Measurements from ENCODE around the gene DIP2A. TPM values are rescaled to one million over a fixed set of nuclear protein-coding genes. Genes with fewer than 3 reads are reported as not detected.
A peak's percentile ranks its signal among the peaks of the same experiment; 100 is the strongest.
"Not testable (repeated sequence)": the region's sequence is repeated elsewhere in the genome, so short reads cannot be mapped to it uniquely, and the experiment has no call there.

The DIP2A gene
- total RNA-seq, 4 donors from 2014 or later, result 42.3 to 141 (median 52.8) TPM

DNA sequence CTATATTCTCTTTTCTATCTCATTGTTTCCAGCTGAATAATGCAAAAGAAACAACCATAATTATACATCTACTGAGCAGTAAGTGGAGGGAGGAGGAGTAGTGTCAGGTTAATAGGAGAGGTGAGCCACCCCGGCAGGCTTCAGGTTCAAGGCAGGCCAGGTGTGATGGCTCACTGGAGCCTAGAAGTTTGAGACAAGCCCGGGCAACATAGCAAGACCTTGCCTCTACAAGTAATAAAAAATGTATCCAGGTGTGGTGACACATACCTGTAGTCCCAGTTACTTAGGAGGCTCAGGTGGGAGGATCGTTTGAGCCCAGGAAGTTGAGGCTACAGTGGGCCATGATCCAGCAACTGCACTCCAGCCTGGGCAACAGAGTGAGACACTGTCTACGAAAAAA is 1.9 kb upstream of the DIP2A start:
- H3K4me1 ChIP-seq, result peaks cover 46% of the 10 kb centered on the region

DNA sequence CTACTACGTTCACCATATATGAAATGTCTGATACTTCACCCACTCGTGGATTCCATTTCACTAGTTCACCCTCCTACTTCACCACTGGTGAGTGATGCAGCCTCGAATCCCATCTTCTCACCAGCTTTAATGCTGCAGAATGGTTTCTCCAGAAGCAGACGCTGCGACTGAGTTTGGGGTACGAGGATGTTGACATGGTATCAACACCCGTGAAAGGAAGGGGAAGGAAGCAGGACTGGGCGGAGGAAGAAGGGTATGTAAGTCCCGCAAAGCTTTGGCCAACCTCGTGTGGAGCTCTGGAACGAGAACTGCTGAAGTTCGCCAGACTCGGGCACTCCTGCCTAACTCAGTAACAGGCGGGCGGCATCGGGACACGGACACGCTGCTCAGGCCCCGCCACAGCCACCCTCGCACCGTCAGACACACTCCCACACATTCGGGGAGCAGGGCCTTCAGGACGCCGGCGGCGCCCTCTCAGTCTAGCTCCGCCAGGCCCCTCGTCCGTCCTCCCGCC is 833 bp upstream of the DIP2A start:
- Histone ChIP-seq H3K4me1 (peaks cover 46% of the 10 kb centered on the region), H3K4me3 (peak overlapping the region; percentile 96), H3K27me3 (no peaks in the 10 kb centered on the region), H3K27ac (peak overlapping the region; percentile 93), H3K9me3 (no peaks in the 10 kb centered on the region), H3K36me3 (no peaks in the 10 kb centered on the region)
- TF ChIP-seq POLR2AphosphoS5 (IDR thresholded peaks at IDR 0.05), result no peak
- TF ChIP-seq POLR2A (IDR thresholded peaks at IDR 0.05), result no peak
- TF ChIP-seq, protein P1, sequence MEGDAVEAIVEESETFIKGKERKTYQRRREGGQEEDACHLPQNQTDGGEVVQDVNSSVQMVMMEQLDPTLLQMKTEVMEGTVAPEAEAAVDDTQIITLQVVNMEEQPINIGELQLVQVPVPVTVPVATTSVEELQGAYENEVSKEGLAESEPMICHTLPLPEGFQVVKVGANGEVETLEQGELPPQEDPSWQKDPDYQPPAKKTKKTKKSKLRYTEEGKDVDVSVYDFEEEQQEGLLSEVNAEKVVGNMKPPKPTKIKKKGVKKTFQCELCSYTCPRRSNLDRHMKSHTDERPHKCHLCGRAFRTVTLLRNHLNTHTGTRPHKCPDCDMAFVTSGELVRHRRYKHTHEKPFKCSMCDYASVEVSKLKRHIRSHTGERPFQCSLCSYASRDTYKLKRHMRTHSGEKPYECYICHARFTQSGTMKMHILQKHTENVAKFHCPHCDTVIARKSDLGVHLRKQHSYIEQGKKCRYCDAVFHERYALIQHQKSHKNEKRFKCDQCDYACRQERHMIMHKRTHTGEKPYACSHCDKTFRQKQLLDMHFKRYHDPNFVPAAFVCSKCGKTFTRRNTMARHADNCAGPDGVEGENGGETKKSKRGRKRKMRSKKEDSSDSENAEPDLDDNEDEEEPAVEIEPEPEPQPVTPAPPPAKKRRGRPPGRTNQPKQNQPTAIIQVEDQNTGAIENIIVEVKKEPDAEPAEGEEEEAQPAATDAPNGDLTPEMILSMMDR (IDR thresholded peaks at IDR 0.05), result no peak
- no peak for TF ChIP-seq EP300 (IDR thresholded peaks at IDR 0.05)
- 2% methylated on average over 12 of the region's 30 CpGs for WGBS
- DNase-seq (ENCODE audit: low spot score in 2 of 2), result peak in 1 of 2 donors; percentile 81

More for the DNA sequence above, 1.9 kb upstream of the DIP2A start:
- no peaks in the 10 kb centered on the region for H3K36me3 ChIP-seq
- DNase-seq (ENCODE audit: low spot score in 2 of 2), result peak in 1 of 2 donors; percentile 53
- no peak for TF ChIP-seq POLR2A (IDR thresholded peaks at IDR 0.05)
- TF ChIP-seq POLR2AphosphoS5 (IDR thresholded peaks at IDR 0.05), result no peak
- no peak for TF ChIP-seq EP300 (IDR thresholded peaks at IDR 0.05)
- TF ChIP-seq, protein P1 (IDR thresholded peaks at IDR 0.05), result no peak
- WGBS, result 60% methylated on average over 4 of the region's 4 CpGs
- no peaks in the 10 kb centered on the region for H3K27me3 ChIP-seq
- no peak overlapping the region for H3K27ac ChIP-seq
- H3K9me3 ChIP-seq, result no peaks in the 10 kb centered on the region
- no peak overlapping the region for H3K4me3 ChIP-seq

DNA sequence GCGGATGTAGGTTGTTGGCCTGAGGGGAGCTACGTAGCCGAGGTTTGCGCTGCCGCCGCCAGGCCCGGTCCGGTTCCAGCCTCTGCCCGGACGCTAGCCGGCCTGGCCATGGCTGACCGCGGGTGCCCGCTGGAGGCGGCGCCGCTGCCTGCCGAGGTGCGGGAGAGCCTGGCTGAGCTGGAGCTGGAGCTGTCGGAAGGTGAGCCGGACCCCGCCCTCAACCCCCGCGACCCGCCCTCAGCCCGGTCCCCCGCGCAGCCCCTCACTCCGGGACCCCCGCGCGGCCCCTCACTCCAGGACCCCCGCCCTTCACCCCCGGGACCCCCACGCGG is 299 bp downstream of the DIP2A start:
- Histone ChIP-seq H3K4me1 (peaks cover 46% of the 10 kb centered on the region), H3K9me3 (no peaks in the 10 kb centered on the region), H3K27me3 (no peaks in the 10 kb centered on the region), H3K36me3 (peaks cover 3% of the 10 kb centered on the region), H3K27ac (peak overlapping the region; percentile 93), H3K4me3 (peak overlapping the region; percentile 96)
- no peak for DNase-seq (ENCODE audit: low spot score in 2 of 2)
- no peak for TF ChIP-seq EP300 (IDR thresholded peaks at IDR 0.05)
- peak in 1 of 3 donors; percentile 13 for TF ChIP-seq POLR2AphosphoS5 (IDR thresholded peaks at IDR 0.05)
- WGBS, result 0% methylated on average over 1 of the region's 36 CpGs

DNA sequence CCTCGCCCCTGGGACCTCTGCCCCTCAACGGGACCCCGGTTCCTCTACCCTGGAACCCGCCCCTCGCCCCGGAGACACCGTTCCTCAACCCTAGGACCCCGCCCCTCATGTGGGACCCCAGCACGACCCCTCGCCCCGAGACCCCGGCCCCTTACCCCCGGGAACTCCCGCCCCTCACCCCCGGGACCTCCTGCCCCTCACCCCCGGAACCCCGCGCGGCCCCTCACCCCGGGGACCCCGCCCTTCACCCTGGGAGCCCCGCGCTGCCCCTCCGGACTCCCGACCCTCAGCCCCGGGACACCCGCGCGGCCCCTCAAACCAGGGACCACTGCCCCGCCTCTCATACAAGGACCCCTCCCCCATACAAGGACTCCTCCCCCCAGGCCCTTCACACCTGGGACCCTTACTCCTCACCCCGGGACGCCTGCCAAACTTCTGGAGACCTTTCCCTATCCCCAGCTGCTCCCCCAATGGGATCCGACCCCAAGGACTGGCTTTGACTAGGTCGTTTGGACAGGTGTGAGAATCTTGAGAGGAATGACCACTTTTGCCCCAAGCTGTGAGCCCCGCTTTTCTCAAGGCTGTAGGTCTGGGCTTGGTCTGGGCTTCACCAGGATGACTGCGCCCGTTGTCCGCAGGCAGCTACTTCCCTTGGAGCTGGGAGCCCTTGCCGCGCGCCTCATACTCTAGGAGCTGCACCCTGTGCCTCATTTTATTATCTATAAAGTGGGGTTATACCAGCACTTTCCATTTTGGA is 843 bp downstream of the DIP2A start:
- Histone ChIP-seq H3K27me3 (no peaks in the 10 kb centered on the region), H3K4me3 (peak overlapping the region; percentile 96), H3K36me3 (peaks cover 4% of the 10 kb centered on the region), H3K4me1 (peaks cover 46% of the 10 kb centered on the region), H3K9me3 (no peaks in the 10 kb centered on the region), H3K27ac (peak overlapping the region; percentile 93)
- TF ChIP-seq POLR2AphosphoS5 (IDR thresholded peaks at IDR 0.05) (no peak), POLR2A (IDR thresholded peaks at IDR 0.05) (no peak), EP300 (IDR thresholded peaks at IDR 0.05) (no peak)
- TF ChIP-seq, protein P1 (IDR thresholded peaks at IDR 0.05), result no peak
- DNase-seq (ENCODE audit: low spot score in 2 of 2), result peak in 1 of 2 donors; percentile 82
- WGBS, result 2% methylated on average over 10 of the region's 41 CpGs

DNA sequence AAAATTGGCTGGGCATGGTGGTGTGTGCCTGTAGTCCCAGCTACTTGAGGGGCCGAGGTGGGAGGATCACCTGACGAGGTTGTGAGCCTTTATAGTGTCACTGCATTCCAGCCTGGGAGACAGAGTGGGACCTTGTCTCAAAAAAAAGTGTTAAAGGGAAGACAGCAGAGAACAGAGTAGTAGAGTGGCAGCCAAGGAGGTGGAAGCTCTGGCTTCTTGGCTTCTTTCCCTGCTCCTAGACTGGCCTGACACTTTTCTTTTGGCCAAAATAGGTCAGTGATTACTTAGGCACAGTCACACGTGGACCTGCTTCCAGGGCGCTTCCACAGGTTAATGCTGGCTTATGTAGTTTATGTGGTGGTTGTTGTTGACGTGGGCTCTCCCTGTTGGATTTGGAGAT is 3.2 kb downstream of the DIP2A start:
- Histone ChIP-seq H3K27ac (no peak overlapping the region), H3K36me3 (peaks cover 4% of the 10 kb centered on the region), H3K9me3 (no peaks in the 10 kb centered on the region), H3K4me3 (no peak overlapping the region), H3K27me3 (no peaks in the 10 kb centered on the region), H3K4me1 (peaks cover 26% of the 10 kb centered on the region)
- 76% methylated on average over 5 of the region's 5 CpGs for WGBS
- no peak for DNase-seq (ENCODE audit: low spot score in 2 of 2)
- TF ChIP-seq POLR2A (IDR thresholded peaks at IDR 0.05) (no peak), EP300 (IDR thresholded peaks at IDR 0.05) (no peak), POLR2AphosphoS5 (IDR thresholded peaks at IDR 0.05) (no peak)
- TF ChIP-seq, protein P1 (IDR thresholded peaks at IDR 0.05), result no peak

DNA sequence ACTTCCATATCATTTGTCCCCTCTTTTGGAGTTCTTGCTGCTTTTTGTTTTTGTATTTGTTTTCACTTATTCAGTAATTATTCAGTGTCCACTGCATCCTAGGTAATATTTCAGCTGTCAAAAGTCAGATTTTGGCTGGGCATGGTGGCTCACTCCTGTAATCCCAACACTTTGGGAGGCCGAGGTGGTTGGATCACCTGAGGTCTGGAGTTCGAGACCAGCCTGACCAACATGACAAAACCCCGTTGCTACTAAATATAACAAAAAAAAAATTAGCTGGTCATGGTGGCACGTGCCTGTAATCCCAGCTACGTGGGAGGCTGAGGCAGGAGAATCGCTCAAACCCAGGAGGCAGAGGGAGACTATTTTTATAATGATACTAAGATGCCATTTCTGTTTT is 6.5 kb downstream of the DIP2A start:
- not testable (repeated sequence) for H3K27me3 ChIP-seq; H3K27ac ChIP-seq; H3K4me3 ChIP-seq; H3K9me3 ChIP-seq; H3K4me1 ChIP-seq; H3K36me3 ChIP-seq; DNase-seq (ENCODE audit: low spot score in 2 of 2)
- 91% methylated on average over 6 of the region's 6 CpGs for WGBS

Measured in suprapubic skin (tissue), 4 donors.